OCI-LY3 (cell line): ENCODE results near the gene NPIPA3.
"Not testable (repeated sequence)": the region's sequence is repeated elsewhere in the genome, so short reads cannot be mapped to it uniquely, and the experiment has no call there.

Experiments
- EZH2phosphoT487 ChIP-seq: fragments of 200-600 bp; shearing (Covaris generic); IDR thresholded peaks from 2 replicates; pipeline ENCODE4 v1.6.1; 2018; ENCODE audit warnings: antibody characterized with exemption, mixed run types, low read depth
- TF ChIP-seq, protein P1 (sequence below): fragments of 200-600, 300-600 bp; sonication (generic); IDR thresholded peaks from 2 replicates; pipeline ENCODE4 v1.5.1; 2014; ENCODE audit warnings: antibody characterized with exemption, low read length, low read depth

DNA sequence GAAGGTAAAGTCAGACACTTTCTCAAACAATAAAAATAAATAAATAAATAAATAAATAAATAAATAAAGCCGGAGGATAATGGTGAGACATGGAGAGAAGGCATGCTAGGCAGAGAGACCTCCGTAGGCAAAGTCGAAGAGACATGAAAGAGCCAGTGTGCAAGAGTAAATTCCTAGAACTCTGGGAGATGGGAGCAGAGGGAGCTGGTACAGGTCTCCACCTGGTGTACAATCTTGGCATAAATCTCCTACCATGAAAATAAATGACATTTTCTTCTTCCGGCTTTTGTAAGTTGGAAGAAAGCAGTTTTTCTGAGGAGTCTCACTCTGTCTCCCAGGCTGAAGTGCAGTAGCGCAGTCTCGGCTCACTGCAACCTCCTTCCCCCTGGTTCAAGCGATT lies 1.4 kb upstream of the NPIPA3 start:
- TF ChIP-seq, protein P1, sequence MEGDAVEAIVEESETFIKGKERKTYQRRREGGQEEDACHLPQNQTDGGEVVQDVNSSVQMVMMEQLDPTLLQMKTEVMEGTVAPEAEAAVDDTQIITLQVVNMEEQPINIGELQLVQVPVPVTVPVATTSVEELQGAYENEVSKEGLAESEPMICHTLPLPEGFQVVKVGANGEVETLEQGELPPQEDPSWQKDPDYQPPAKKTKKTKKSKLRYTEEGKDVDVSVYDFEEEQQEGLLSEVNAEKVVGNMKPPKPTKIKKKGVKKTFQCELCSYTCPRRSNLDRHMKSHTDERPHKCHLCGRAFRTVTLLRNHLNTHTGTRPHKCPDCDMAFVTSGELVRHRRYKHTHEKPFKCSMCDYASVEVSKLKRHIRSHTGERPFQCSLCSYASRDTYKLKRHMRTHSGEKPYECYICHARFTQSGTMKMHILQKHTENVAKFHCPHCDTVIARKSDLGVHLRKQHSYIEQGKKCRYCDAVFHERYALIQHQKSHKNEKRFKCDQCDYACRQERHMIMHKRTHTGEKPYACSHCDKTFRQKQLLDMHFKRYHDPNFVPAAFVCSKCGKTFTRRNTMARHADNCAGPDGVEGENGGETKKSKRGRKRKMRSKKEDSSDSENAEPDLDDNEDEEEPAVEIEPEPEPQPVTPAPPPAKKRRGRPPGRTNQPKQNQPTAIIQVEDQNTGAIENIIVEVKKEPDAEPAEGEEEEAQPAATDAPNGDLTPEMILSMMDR: not testable (repeated sequence)
- not testable (repeated sequence) for TF ChIP-seq EZH2phosphoT487
